ENCODE results near the gene RMI1. TPM values are rescaled to one million over a fixed set of nuclear protein-coding genes. Genes with fewer than 3 reads are reported as not detected.

Gene RMI1
- total and polyA plus RNA-seq, 2 of the 8 experiments (the other 6 are each of a cell fraction or from before 2014, with no cell fraction given) = 3.0 to 34.1 TPM

DNA sequence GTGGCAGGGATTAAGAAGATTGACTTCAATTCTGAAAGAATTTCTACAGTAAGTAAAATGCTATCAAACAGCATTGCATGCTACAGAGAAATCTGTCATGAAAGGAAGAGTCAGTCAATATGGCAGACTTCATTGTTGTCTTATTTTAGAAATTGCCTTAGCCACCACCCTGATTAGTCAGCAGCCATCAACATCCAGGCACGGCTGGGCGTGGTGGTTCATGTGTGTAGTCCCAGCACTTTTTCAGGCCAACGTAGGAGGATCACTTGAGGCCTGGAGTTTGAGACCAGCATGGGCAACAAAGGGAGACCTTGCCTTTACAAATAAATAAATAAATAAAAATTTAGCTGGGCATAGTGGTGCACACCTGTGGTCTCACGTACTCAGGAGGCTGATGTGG, 46.6 kb downstream of the RMI1 start:
- Histone ChIP-seq H2BK5ac (ENCODE audit: low read depth, low read length) (no peak overlapping the region), H3K27me3 (replicated peaks in 1 of 4; ENCODE audit: control insufficient read depth in 3 of 4, extremely low read depth in 1 of 4, insufficient read depth in 3 of 4, low read length in 3 of 4) (no peaks in the 10 kb centered on the region), H2AK5ac (ENCODE audit: low read depth, low read length) (no peak overlapping the region), H4K20me1 (replicated peaks in 1 of 2; ENCODE audit: control insufficient read depth in 1 of 2, insufficient read depth in 2 of 2, low read length in 2 of 2) (no peaks in the 10 kb centered on the region), H3K27ac (ENCODE audit: low read depth, low read length) (no peak overlapping the region), H4K91ac (replicated peaks; ENCODE audit: insufficient read length, low read length) (no peak overlapping the region), H3K4me3 (ENCODE audit: extremely low read depth in 1 of 4, insufficient read depth in 2 of 4, low read depth in 3 of 4, low read length in 4 of 4) (no peak overlapping the region), H3K9ac (replicated peaks in 1 of 4; ENCODE audit: extremely low read depth in 1 of 4, low read depth in 3 of 4, low read length in 3 of 4) (no peak overlapping the region), H3K4ac (replicated peaks; ENCODE audit: insufficient read length, low read depth, low read length) (no peak overlapping the region), H3K79me1 (ENCODE audit: low read depth, low read length) (no peaks in the 10 kb centered on the region), H3K56ac (replicated peaks; ENCODE audit: insufficient read length, low read depth, low read length) (no peak overlapping the region), H4K5ac (ENCODE audit: insufficient read length, low read depth, low read length) (no peak overlapping the region), H3K4me1 (replicated peaks in 1 of 4; ENCODE audit: control insufficient read depth in 3 of 4, insufficient read depth in 4 of 4, low read length in 3 of 4) (no peaks in the 10 kb centered on the region), H2BK12ac (ENCODE audit: low read depth, low read length) (no peak overlapping the region), H3K23ac (ENCODE audit: insufficient read length) (no peak overlapping the region), H2BK120ac (replicated peaks; ENCODE audit: low read depth, low read length) (no peak overlapping the region), H3K9me3 (ENCODE audit: insufficient read depth in 2 of 2, low read depth in 1 of 2, low read length in 1 of 2) (no peaks in the 10 kb centered on the region; a peak in 1 of 4 replicates), H4K8ac (ENCODE audit: extremely low read depth, insufficient read depth, low read length) (no peak overlapping the region), H3K18ac (ENCODE audit: extremely low read depth, low read length) (no peak overlapping the region), H3K4me2 (ENCODE audit: insufficient read depth in 1 of 2, low read depth in 2 of 2, low read length in 2 of 2) (no peak overlapping the region), H2BK15ac (ENCODE audit: low read length) (no peak overlapping the region), H3K36me3 (ENCODE audit: control insufficient read depth in 2 of 4, insufficient read depth in 4 of 4, low read length in 3 of 4) (no peaks in the 10 kb centered on the region), H2AFZ (ENCODE audit: low read length) (no peak overlapping the region), H3K23me2 (ENCODE audit: low read depth, low read length) (no peaks in the 10 kb centered on the region), H2BK20ac (ENCODE audit: low read length) (no peak overlapping the region), H3K14ac (ENCODE audit: insufficient read length) (no peak overlapping the region), H3K79me2 (ENCODE audit: control insufficient read depth in 1 of 2, insufficient read depth in 2 of 2, low read length in 2 of 2) (no peaks in the 10 kb centered on the region)
- WGBS, 2 experiments (ENCODE audit: extremely low coverage in 1 of 2, insufficient coverage in 1 of 2, insufficient read length in 1 of 2, insufficient replicate concordance in 2 of 2, low coverage in 1 of 2, low lambda C conversion rate in 2 of 2, missing lambda C conversion rate in 1 of 2) = 87% methylated on average over 4 of the region's 4 CpGs; no CpG with 5 or more reads in 1 of the 2 experiments
- POLR2A ChIA-PET (ENCODE audit: partially characterized antibody) = no interaction called here
- DNase-seq (ENCODE audit: low read depth in 1 of 2, low spot score in 2 of 2) = no peak
- no peak for FAIRE-seq
- CTCF ChIA-PET (ENCODE audit: partially characterized antibody) = interaction anchor here (0.7 kb wide), 1 partner anchor 225 kb away, joined by 3 read pairs; no protein-coding TSS in a partner anchor
- no peak for TF ChIP-seq HDAC6 (IDR thresholded peaks at IDR 0.05; ENCODE audit: low read depth, low read length)
- no peak for TF ChIP-seq GTF2F1 (IDR thresholded peaks at IDR 0.05; ENCODE audit: borderline replicate concordance, low read depth, low read length)
- TF ChIP-seq HDAC2 (IDR thresholded peaks at IDR 0.05; ENCODE audit: borderline replicate concordance in 1 of 2, low read depth in 2 of 2, low read length in 2 of 2) = no peak
- TF ChIP-seq ASH2L (IDR thresholded peaks at IDR 0.05; ENCODE audit: low read length) = no peak
- TF ChIP-seq EP300 (IDR thresholded peaks at IDR 0.05; ENCODE audit: borderline replicate concordance in 1 of 2, low read depth in 2 of 2, low read length in 2 of 2) = no peak
- TF ChIP-seq, protein P1, sequence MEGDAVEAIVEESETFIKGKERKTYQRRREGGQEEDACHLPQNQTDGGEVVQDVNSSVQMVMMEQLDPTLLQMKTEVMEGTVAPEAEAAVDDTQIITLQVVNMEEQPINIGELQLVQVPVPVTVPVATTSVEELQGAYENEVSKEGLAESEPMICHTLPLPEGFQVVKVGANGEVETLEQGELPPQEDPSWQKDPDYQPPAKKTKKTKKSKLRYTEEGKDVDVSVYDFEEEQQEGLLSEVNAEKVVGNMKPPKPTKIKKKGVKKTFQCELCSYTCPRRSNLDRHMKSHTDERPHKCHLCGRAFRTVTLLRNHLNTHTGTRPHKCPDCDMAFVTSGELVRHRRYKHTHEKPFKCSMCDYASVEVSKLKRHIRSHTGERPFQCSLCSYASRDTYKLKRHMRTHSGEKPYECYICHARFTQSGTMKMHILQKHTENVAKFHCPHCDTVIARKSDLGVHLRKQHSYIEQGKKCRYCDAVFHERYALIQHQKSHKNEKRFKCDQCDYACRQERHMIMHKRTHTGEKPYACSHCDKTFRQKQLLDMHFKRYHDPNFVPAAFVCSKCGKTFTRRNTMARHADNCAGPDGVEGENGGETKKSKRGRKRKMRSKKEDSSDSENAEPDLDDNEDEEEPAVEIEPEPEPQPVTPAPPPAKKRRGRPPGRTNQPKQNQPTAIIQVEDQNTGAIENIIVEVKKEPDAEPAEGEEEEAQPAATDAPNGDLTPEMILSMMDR (IDR thresholded peaks at IDR 0.05; ENCODE audit: control extremely low read depth in 1 of 3, insufficient read depth in 1 of 3, low read depth in 1 of 3, low read length in 3 of 3) = no peak
- no peak for TF ChIP-seq SIX5 (IDR thresholded peaks at IDR 0.05; ENCODE audit: low read depth, low read length)
- TF ChIP-seq NANOG (IDR thresholded peaks at IDR 0.05; ENCODE audit: insufficient read depth, low read depth, low read length, poor library complexity, severe bottlenecking) = no peak
- no peak for TF ChIP-seq TBP (IDR thresholded peaks at IDR 0.05; ENCODE audit: low read depth, low read length)
- TF ChIP-seq KDM4A (IDR thresholded peaks at IDR 0.05; ENCODE audit: low read depth, low read length, severe bottlenecking) = no peak
- TF ChIP-seq PHF8 (conservative IDR thresholded peaks at IDR 0.05; ENCODE audit: low read depth, low read length) = no peak
